ENCODE results near the gene SSH2. TPM values are rescaled to one million over a fixed set of nuclear protein-coding genes. Genes with fewer than 3 reads are reported as not detected.

SSH2 gene
- polyA plus RNA-seq, 1 experiment: 24.1 TPM

GRCh38 chr17:29693751-29694150 lies 236.3 kb downstream of the SSH2 start:
- no peak for DNase-seq (ENCODE audit: low read depth, low spot score)
- Histone ChIP-seq H3K27ac (ENCODE audit: low read depth, low read length) (no peak overlapping the region), H3K9me3 (ENCODE audit: control insufficient read depth, insufficient read depth, low read length) (no peaks in the 10 kb centered on the region), H3K4me3 (ENCODE audit: low read depth, low read length) (no peak overlapping the region), H3K27me3 (ENCODE audit: control insufficient read depth, insufficient read depth, low read length) (no peaks in the 10 kb centered on the region)
- POLR2A ChIA-PET: no interaction called here
- TF ChIP-seq CTCF (IDR thresholded peaks at IDR 0.05; ENCODE audit: low read depth, low read length): no peak
- CTCF ChIA-PET: no interaction called here

DNA sequence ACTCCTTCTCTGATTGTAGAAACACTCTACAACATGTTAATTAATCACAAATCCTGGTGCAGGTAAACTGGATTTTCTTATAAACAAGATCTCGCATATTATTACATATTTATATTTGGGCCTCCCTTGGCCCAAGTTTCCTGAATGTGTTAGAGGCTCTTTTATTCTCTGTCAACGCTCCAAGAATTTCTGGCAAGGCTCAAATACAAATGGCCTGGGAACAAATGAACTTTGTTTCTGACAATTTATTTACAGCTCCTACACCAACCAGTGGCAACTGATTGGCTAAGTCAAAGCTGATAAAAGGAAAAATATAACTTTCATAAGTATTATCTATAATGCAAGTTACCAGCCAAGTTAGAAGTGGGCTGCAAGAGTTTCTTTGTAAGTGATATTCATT lies 242.4 kb downstream of the SSH2 start:
- no peaks in the 10 kb centered on the region for H3K27me3 ChIP-seq (ENCODE audit: control insufficient read depth, insufficient read depth, low read length)
- H3K9me3 ChIP-seq (ENCODE audit: control insufficient read depth, insufficient read depth, low read length): no peaks in the 10 kb centered on the region
- DNase-seq (ENCODE audit: low read depth, low spot score): no peak
- no peak overlapping the region for H3K27ac ChIP-seq (ENCODE audit: low read depth, low read length)
- no peak for TF ChIP-seq CTCF (IDR thresholded peaks at IDR 0.05; ENCODE audit: low read depth, low read length)
- H3K4me3 ChIP-seq (ENCODE audit: low read depth, low read length): no peak overlapping the region
- POLR2A ChIA-PET: no interaction called here
- CTCF ChIA-PET: interaction anchor here (0.6 to 1.1 kb wide), 3 partner anchors 92 to 717 kb away, joined by 3 to 6 read pairs (median 4); no protein-coding TSS in a partner anchor

DNA sequence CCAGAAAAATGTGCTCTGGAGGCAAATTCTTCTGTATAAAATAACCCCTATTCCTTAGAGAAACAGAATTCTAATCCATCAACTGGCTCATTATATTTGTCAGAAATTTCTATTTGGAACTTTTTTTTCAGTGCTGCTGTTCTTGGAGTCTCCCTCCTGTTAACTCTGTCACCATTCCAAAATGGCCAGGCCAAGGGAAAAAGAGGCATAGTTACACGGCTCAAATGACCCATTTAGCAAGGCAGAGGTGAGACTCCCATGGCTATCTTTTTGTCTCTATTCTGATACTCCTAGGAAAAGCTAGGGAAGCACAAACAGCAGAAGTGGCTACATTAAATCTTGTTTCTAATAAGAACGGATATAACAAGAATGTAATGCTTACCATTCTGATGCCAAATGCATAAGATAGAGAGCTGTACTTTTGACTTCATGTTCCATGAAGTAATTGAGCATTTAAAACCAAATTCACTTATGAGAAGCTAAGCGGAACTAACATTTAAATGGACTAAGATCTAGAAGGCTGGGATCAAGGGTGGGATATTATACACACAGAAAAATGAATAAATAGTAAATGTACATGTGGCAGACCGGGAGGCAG lies 242.9 kb downstream of the SSH2 start:
- CTCF ChIA-PET: interaction anchor here (0.7 kb wide), 1 partner anchor 718 kb away, joined by 6 read pairs; no protein-coding TSS in a partner anchor
- no peak for DNase-seq (ENCODE audit: low read depth, low spot score)
- no peak for TF ChIP-seq CTCF (IDR thresholded peaks at IDR 0.05; ENCODE audit: low read depth, low read length)
- Histone ChIP-seq H3K27me3 (ENCODE audit: control insufficient read depth, insufficient read depth, low read length) (no peaks in the 10 kb centered on the region), H3K9me3 (ENCODE audit: control insufficient read depth, insufficient read depth, low read length) (no peaks in the 10 kb centered on the region), H3K4me3 (ENCODE audit: low read depth, low read length) (no peak overlapping the region), H3K27ac (ENCODE audit: low read depth, low read length) (no peak overlapping the region)
- POLR2A ChIA-PET: no interaction called here

- TF ChIP-seq CTCF (IDR thresholded peaks at IDR 0.05; ENCODE audit: low read depth, low read length): no peak
- POLR2A ChIA-PET: interaction anchor here (1.2 kb wide), 1 partner anchor 9 kb away, joined by 3 read pairs; no protein-coding TSS in a partner anchor
- no peak overlapping the region for H3K27ac ChIP-seq (ENCODE audit: low read depth, low read length)
- H3K9me3 ChIP-seq (ENCODE audit: control insufficient read depth, insufficient read depth, low read length): no peaks in the 10 kb centered on the region
- H3K4me3 ChIP-seq (ENCODE audit: low read depth, low read length): no peak overlapping the region
- no peak for DNase-seq (ENCODE audit: low read depth, low spot score)
- CTCF ChIA-PET: interaction anchor here (0.6 to 2.6 kb wide), 2 partner anchors 93 to 248 kb away, joined by 3 to 9 read pairs; no protein-coding TSS in a partner anchor
- no peaks in the 10 kb centered on the region for H3K27me3 ChIP-seq (ENCODE audit: control insufficient read depth, insufficient read depth, low read length)
These were observed 246.5 kb downstream of the SSH2 start for GRCh38 chr17:29683481-29683880.

DNA sequence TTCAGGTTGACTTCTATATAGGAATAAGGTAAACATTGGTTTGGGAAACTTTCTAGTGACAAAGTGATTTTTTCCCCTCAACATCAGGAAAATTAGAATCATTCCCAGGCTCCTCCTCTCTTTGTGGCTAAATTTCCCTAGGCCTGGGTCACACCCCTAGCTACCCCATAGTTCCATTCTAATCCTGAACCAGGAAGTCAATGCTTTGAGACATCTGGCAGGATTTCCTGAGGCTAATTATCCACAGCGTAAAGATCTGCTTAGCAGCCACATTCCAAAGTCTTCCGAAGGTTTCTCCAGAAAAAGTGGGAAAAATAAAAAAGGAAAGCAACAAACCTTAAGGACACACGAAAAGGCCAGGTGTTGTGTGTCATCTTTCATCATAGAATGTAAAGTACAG lies 247.0 kb downstream of the SSH2 start:
- Histone ChIP-seq H3K9me3 (ENCODE audit: control insufficient read depth, insufficient read depth, low read length) (no peaks in the 10 kb centered on the region), H3K27me3 (ENCODE audit: control insufficient read depth, insufficient read depth, low read length) (no peaks in the 10 kb centered on the region), H3K27ac (ENCODE audit: low read depth, low read length) (no peak overlapping the region), H3K4me3 (ENCODE audit: low read depth, low read length) (no peak overlapping the region)
- no peak for DNase-seq (ENCODE audit: low read depth, low spot score)
- TF ChIP-seq CTCF (IDR thresholded peaks at IDR 0.05; ENCODE audit: low read depth, low read length): no peak
- CTCF ChIA-PET: interaction anchor here (1.0 to 2.6 kb wide), 3 partner anchors 66 to 410 kb away, joined by 4 to 9 read pairs (median 6); no protein-coding TSS in a partner anchor
- POLR2A ChIA-PET: interaction anchor here (0.8 to 1.2 kb wide), 2 partner anchors 9 to 40 kb away, joined by 3 read pairs; no protein-coding TSS in a partner anchor

Data from AG04450 (cell line).